ENCODE measurements around the gene FRAS1.

The FRAS1 gene

GRCh38 chr4:78553529-78554060 lies 496.5 kb downstream of the FRAS1 start:
- Mint-ChIP-seq H3K4me3 (no peak overlapping the region), H3K27me3 (peaks cover 48% of the 10 kb centered on the region), H3K9me3 (no peaks in the 10 kb centered on the region), H3K4me1 (ENCODE audit: low read depth) (peaks cover 11% of the 10 kb centered on the region), H3K36me3 (ENCODE audit: low read depth) (no peaks in the 10 kb centered on the region), H3K27ac (no peak overlapping the region)

- Mint-ChIP-seq H3K4me1 (ENCODE audit: low read depth) (peaks cover 5% of the 10 kb centered on the region), H3K36me3 (ENCODE audit: low read depth) (no peaks in the 10 kb centered on the region), H3K4me3 (no peak overlapping the region), H3K27me3 (peaks cover 27% of the 10 kb centered on the region), H3K9me3 (no peaks in the 10 kb centered on the region), H3K27ac (no peak overlapping the region)
Measured at GRCh38 chr4:78556665-78557064, 499.5 kb downstream of the FRAS1 start.

- H3K4me1 Mint-ChIP-seq (ENCODE audit: low read depth) = peaks cover under 1% of the 10 kb centered on the region
- H3K36me3 Mint-ChIP-seq (ENCODE audit: low read depth) = no peaks in the 10 kb centered on the region
- no peak overlapping the region for H3K27ac Mint-ChIP-seq
- H3K4me3 Mint-ChIP-seq = no peak overlapping the region
- H3K9me3 Mint-ChIP-seq = no peaks in the 10 kb centered on the region
- peaks cover 21% of the 10 kb centered on the region for H3K27me3 Mint-ChIP-seq
Measured at GRCh38 chr4:78557841-78558240, 500.7 kb downstream of the FRAS1 start.

GRCh38 chr4:78558410-78558809 lies 501.3 kb downstream of the FRAS1 start:
- no peaks in the 10 kb centered on the region for H3K9me3 Mint-ChIP-seq
- peaks cover 19% of the 10 kb centered on the region for H3K27me3 Mint-ChIP-seq
- no peaks in the 10 kb centered on the region for H3K4me1 Mint-ChIP-seq (ENCODE audit: low read depth)
- no peak overlapping the region for H3K27ac Mint-ChIP-seq
- no peak overlapping the region for H3K4me3 Mint-ChIP-seq
- H3K36me3 Mint-ChIP-seq (ENCODE audit: low read depth) = no peaks in the 10 kb centered on the region

GRCh38 chr4:78560296-78560963 lies 503.3 kb downstream of the FRAS1 start:
- H3K4me3 Mint-ChIP-seq = no peak overlapping the region
- no peaks in the 10 kb centered on the region for H3K9me3 Mint-ChIP-seq
- no peaks in the 10 kb centered on the region for H3K36me3 Mint-ChIP-seq (ENCODE audit: low read depth)
- H3K4me1 Mint-ChIP-seq (ENCODE audit: low read depth) = no peaks in the 10 kb centered on the region
- no peak overlapping the region for H3K27ac Mint-ChIP-seq
- peaks cover 4% of the 10 kb centered on the region for H3K27me3 Mint-ChIP-seq

- no peak overlapping the region for H3K4me3 Mint-ChIP-seq
- no peaks in the 10 kb centered on the region for H3K9me3 Mint-ChIP-seq
- no peaks in the 10 kb centered on the region for H3K36me3 Mint-ChIP-seq (ENCODE audit: low read depth)
- H3K4me1 Mint-ChIP-seq (ENCODE audit: low read depth) = no peaks in the 10 kb centered on the region
- H3K27ac Mint-ChIP-seq = no peak overlapping the region
- H3K27me3 Mint-ChIP-seq = peaks cover 4% of the 10 kb centered on the region
Measured at GRCh38 chr4:78561677-78562076, 504.6 kb downstream of the FRAS1 start.

GRCh38 chr4:78562687-78563086 lies 505.6 kb downstream of the FRAS1 start:
- Mint-ChIP-seq H3K4me1 (ENCODE audit: low read depth) (no peaks in the 10 kb centered on the region), H3K27me3 (no peaks in the 10 kb centered on the region), H3K4me3 (no peak overlapping the region), H3K36me3 (ENCODE audit: low read depth) (no peaks in the 10 kb centered on the region), H3K27ac (no peak overlapping the region), H3K9me3 (no peaks in the 10 kb centered on the region)

- no peak overlapping the region for H3K27ac Mint-ChIP-seq
- H3K4me3 Mint-ChIP-seq = no peak overlapping the region
- no peaks in the 10 kb centered on the region for H3K4me1 Mint-ChIP-seq (ENCODE audit: low read depth)
- no peaks in the 10 kb centered on the region for H3K9me3 Mint-ChIP-seq
- H3K27me3 Mint-ChIP-seq = no peaks in the 10 kb centered on the region
- no peaks in the 10 kb centered on the region for H3K36me3 Mint-ChIP-seq (ENCODE audit: low read depth)
Measured at GRCh38 chr4:78565971-78566372, 508.8 kb downstream of the FRAS1 start.

GRCh38 chr4:78566834-78567499 lies 509.8 kb downstream of the FRAS1 start:
- no peak overlapping the region for H3K4me3 Mint-ChIP-seq

GRCh38 chr4:78567500-78568060 lies 510.5 kb downstream of the FRAS1 start:
- no peak overlapping the region for H3K27ac Mint-ChIP-seq
- H3K27me3 Mint-ChIP-seq = peaks cover 3% of the 10 kb centered on the region
- H3K4me1 Mint-ChIP-seq (ENCODE audit: low read depth) = no peaks in the 10 kb centered on the region
- H3K36me3 Mint-ChIP-seq (ENCODE audit: low read depth) = no peaks in the 10 kb centered on the region
- H3K9me3 Mint-ChIP-seq = no peaks in the 10 kb centered on the region
- no peak overlapping the region for H3K4me3 Mint-ChIP-seq

More at GRCh38 chr4:78566834-78567499, 509.8 kb downstream of the FRAS1 start:
- Mint-ChIP-seq H3K4me1 (ENCODE audit: low read depth) (no peaks in the 10 kb centered on the region), H3K9me3 (no peaks in the 10 kb centered on the region), H3K36me3 (ENCODE audit: low read depth) (no peaks in the 10 kb centered on the region), H3K27me3 (peaks cover 3% of the 10 kb centered on the region), H3K27ac (no peak overlapping the region)

- Mint-ChIP-seq H3K27me3 (peaks cover 3% of the 10 kb centered on the region), H3K27ac (no peak overlapping the region), H3K4me1 (ENCODE audit: low read depth) (no peaks in the 10 kb centered on the region), H3K4me3 (no peak overlapping the region), H3K36me3 (ENCODE audit: low read depth) (no peaks in the 10 kb centered on the region), H3K9me3 (no peaks in the 10 kb centered on the region)
Measured at GRCh38 chr4:78568640-78569305, 511.6 kb downstream of the FRAS1 start.

GRCh38 chr4:78569306-78569821 lies 512.2 kb downstream of the FRAS1 start:
- H3K9me3 Mint-ChIP-seq = no peaks in the 10 kb centered on the region
- no peaks in the 10 kb centered on the region for H3K4me1 Mint-ChIP-seq (ENCODE audit: low read depth)
- no peaks in the 10 kb centered on the region for H3K36me3 Mint-ChIP-seq (ENCODE audit: low read depth)
- no peak overlapping the region for H3K4me3 Mint-ChIP-seq
- no peak overlapping the region for H3K27ac Mint-ChIP-seq
- peaks cover 3% of the 10 kb centered on the region for H3K27me3 Mint-ChIP-seq

GRCh38 chr4:78570117-78570516 lies 513.0 kb downstream of the FRAS1 start:
- Mint-ChIP-seq H3K27me3 (peaks cover 3% of the 10 kb centered on the region), H3K36me3 (ENCODE audit: low read depth) (no peaks in the 10 kb centered on the region), H3K4me1 (ENCODE audit: low read depth) (no peaks in the 10 kb centered on the region), H3K27ac (no peak overlapping the region), H3K9me3 (no peaks in the 10 kb centered on the region), H3K4me3 (no peak overlapping the region)

- no peaks in the 10 kb centered on the region for H3K4me1 Mint-ChIP-seq (ENCODE audit: low read depth)
- H3K9me3 Mint-ChIP-seq = peaks cover 4% of the 10 kb centered on the region
- H3K4me3 Mint-ChIP-seq = no peak overlapping the region
- H3K27me3 Mint-ChIP-seq = peaks cover 6% of the 10 kb centered on the region
- no peaks in the 10 kb centered on the region for H3K36me3 Mint-ChIP-seq (ENCODE audit: low read depth)
- no peak overlapping the region for H3K27ac Mint-ChIP-seq
Measured at GRCh38 chr4:78571804-78572203, 514.7 kb downstream of the FRAS1 start.
